Activated T-cell treated with anti-CD3 and anti-CD28 coated beads for 24 hours (primary cell): ENCODE measurements around the gene SP140.
"Not testable (repeated sequence)": the region's sequence is repeated elsewhere in the genome, so short reads cannot be mapped to it uniquely, and the experiment has no call there.

ENCODE experiments used
- DNase-seq: peaks from one replicate; pipeline ENCODE4 v3.0.0-alpha.2; 2020; ENCODE audit warnings: low read depth

SP140 gene

GRCh38 chr2:230295192-230295591 is 69.7 kb downstream of the SP140 start:
- DNase-seq, result no peak

- no peak for DNase-seq
These were observed 71.4 kb downstream of the SP140 start for GRCh38 chr2:230296917-230297316.

GRCh38 chr2:230299618-230300017 is 74.1 kb downstream of the SP140 start:
- no peak for DNase-seq

GRCh38 chr2:230305416-230306275 is 80.1 kb downstream of the SP140 start:
- DNase-seq, result no peak

- no peak for DNase-seq
These were observed 80.9 kb downstream of the SP140 start for GRCh38 chr2:230306474-230306873.

- DNase-seq, result no peak
These were observed 81.9 kb downstream of the SP140 start for GRCh38 chr2:230307485-230307884.

- DNase-seq, result no peak
These were observed 83.0 kb downstream of the SP140 start for GRCh38 chr2:230308402-230309000.

GRCh38 chr2:230310792-230311191 is 85.3 kb downstream of the SP140 start:
- not testable (repeated sequence) for DNase-seq

GRCh38 chr2:230311634-230312033 is 86.1 kb downstream of the SP140 start:
- DNase-seq, result not testable (repeated sequence)

GRCh38 chr2:230312638-230313037 is 87.1 kb downstream of the SP140 start:
- no peak for DNase-seq

GRCh38 chr2:230317366-230317765 is 91.8 kb downstream of the SP140 start:
- no peak for DNase-seq

GRCh38 chr2:230318190-230319121 is 92.9 kb downstream of the SP140 start:
- DNase-seq, result no peak

GRCh38 chr2:230319211-230319862 is 93.8 kb downstream of the SP140 start:
- DNase-seq, result peak; percentile 53

GRCh38 chr2:230321031-230321430 is 95.5 kb downstream of the SP140 start:
- DNase-seq, result no peak

- no peak for DNase-seq
These were observed 97.2 kb downstream of the SP140 start for GRCh38 chr2:230322561-230323384.

- no peak for DNase-seq
These were observed 98.0 kb downstream of the SP140 start for GRCh38 chr2:230323385-230324106.

- DNase-seq, result no peak
These were observed 99.0 kb downstream of the SP140 start for GRCh38 chr2:230324503-230324902.

GRCh38 chr2:230325316-230326243 is 100.0 kb downstream of the SP140 start:
- no peak for DNase-seq
